ENCODE measurements around the gene GPC5. TPM values are rescaled to one million over a fixed set of nuclear protein-coding genes. Genes with fewer than 3 reads are reported as not detected.

Gene GPC5
- total RNA-seq, 1 experiment from 2014 or later, result 0.26 TPM

GRCh38 chr13:92135509-92135908 is 737.1 kb downstream of the GPC5 start:
- in situ Hi-C loops (cut with HindIII; ENCODE audit: low pct_unique_long_range_greater_than_20kb, low sequenced_read_pairs) (no loop called here), intact Hi-C loops (cut with micrococcal nuclease; ENCODE audit: unreplicated experiment) (no loop called here)
- DNase-seq (ENCODE audit: low read depth, low spot score), result no peak
- Histone ChIP-seq H3K4me1 (ENCODE audit: control insufficient read depth, insufficient read depth, low read length) (no peaks in the 10 kb centered on the region), H3K9me3 (ENCODE audit: control insufficient read depth, insufficient read depth, low read depth, low read length) (no peaks in the 10 kb centered on the region), H3K4me3 (ENCODE audit: low read depth in 2 of 2, low read length in 2 of 2) (no peak overlapping the region), H3K27me3 (ENCODE audit: control insufficient read depth, insufficient read depth, low read length) (no peaks in the 10 kb centered on the region), H3K27ac (ENCODE audit: low read length) (no peak overlapping the region), H3K36me3 (ENCODE audit: control insufficient read depth, insufficient read depth, low read length) (no peaks in the 10 kb centered on the region)
- no peak for TF ChIP-seq CTCF (IDR thresholded peaks at IDR 0.05)
- no peak for TF ChIP-seq TCF7L2 (IDR thresholded peaks at IDR 0.05; ENCODE audit: low read depth, low read length)
- TF ChIP-seq POLR2AphosphoS5 (IDR thresholded peaks at IDR 0.05; ENCODE audit: low read depth, low read length), result no peak
- TF ChIP-seq SIN3A (IDR thresholded peaks at IDR 0.05; ENCODE audit: borderline replicate concordance, insufficient read depth, low read depth, low read length), result no peak
- no peak for TF ChIP-seq REST (IDR thresholded peaks at IDR 0.05; ENCODE audit: insufficient read depth in 1 of 2, low read depth in 2 of 2, low read length in 1 of 2)
- ChIA-PET CTCF (no interaction called here), POLR2A (no interaction called here)
- ATAC-seq, result no peak
- no TSS peak for BruUV-seq (replicated peaks)

GRCh38 chr13:92136449-92137155 is 738.2 kb downstream of the GPC5 start:
- ATAC-seq (no peak), DNase-seq (ENCODE audit: low read depth, low spot score) (no peak)
- ChIA-PET POLR2A (no interaction called here), CTCF (no interaction called here)
- TF ChIP-seq POLR2AphosphoS5 (IDR thresholded peaks at IDR 0.05; ENCODE audit: low read depth, low read length) (no peak), TCF7L2 (IDR thresholded peaks at IDR 0.05; ENCODE audit: low read depth, low read length) (no peak), SIN3A (IDR thresholded peaks at IDR 0.05; ENCODE audit: borderline replicate concordance, insufficient read depth, low read depth, low read length) (no peak), CTCF (IDR thresholded peaks at IDR 0.05) (no peak), REST (IDR thresholded peaks at IDR 0.05; ENCODE audit: insufficient read depth in 1 of 2, low read depth in 2 of 2, low read length in 1 of 2) (no peak)
- Histone ChIP-seq H3K27me3 (ENCODE audit: control insufficient read depth, insufficient read depth, low read length) (no peaks in the 10 kb centered on the region), H3K27ac (ENCODE audit: low read length) (no peak overlapping the region), H3K36me3 (ENCODE audit: control insufficient read depth, insufficient read depth, low read length) (no peaks in the 10 kb centered on the region), H3K4me1 (ENCODE audit: control insufficient read depth, insufficient read depth, low read length) (no peaks in the 10 kb centered on the region), H3K9me3 (ENCODE audit: control insufficient read depth, insufficient read depth, low read depth, low read length) (no peaks in the 10 kb centered on the region), H3K4me3 (ENCODE audit: low read depth in 2 of 2, low read length in 2 of 2) (no peak overlapping the region)
- in situ Hi-C loops (cut with HindIII; ENCODE audit: low pct_unique_long_range_greater_than_20kb, low sequenced_read_pairs) (no loop called here), intact Hi-C loops (cut with micrococcal nuclease; ENCODE audit: unreplicated experiment) (no loop called here)
- no TSS peak for BruUV-seq (replicated peaks)
